Astrocyte (in vitro differentiated cells and primary cell): Measurements from ENCODE around the gene RPUSD3. TPM values are rescaled to one million over a fixed set of nuclear protein-coding genes. Genes with fewer than 3 reads are reported as not detected.
"Not testable (repeated sequence)": the region's sequence is repeated elsewhere in the genome, so short reads cannot be mapped to it uniquely, and the experiment has no call there.

ENCODE experiments used
- DNase-seq: peaks from one replicate; pipeline ENCODE4 v3.0.0-alpha.2; 2010; ENCODE audit warnings: low read depth
- FAIRE-seq: peaks from 2 replicates; lab custom pipeline; 2011; peaks lifted over from hg19 to GRCh38; lab: Jason Lieb, UNC
- H2AFZ ChIP-seq: 2 replicates; pipeline ENCODE4 v1.6.0; 2012; ENCODE audit warnings: low read depth, low read length, inconsistent platforms
- H3K27ac ChIP-seq: 2 replicates; pipeline ENCODE4 v1.5.1; 2011; ENCODE audit warnings: low read depth, low read length, inconsistent platforms
- H3K27me3 ChIP-seq: 2 replicates; pipeline ENCODE4 v1.6.0; 2011; ENCODE audit warnings: low read length, inconsistent platforms; ENCODE audit not compliant: insufficient read depth
- H3K36me3 ChIP-seq: 2 replicates; pipeline ENCODE4 v1.5.1; 2011; ENCODE audit warnings: low read length, inconsistent platforms; ENCODE audit not compliant: insufficient read depth
- H3K4me1 ChIP-seq: 2 replicates; pipeline ENCODE4 v1.5.1; 2011; ENCODE audit warnings: low read length, inconsistent platforms; ENCODE audit not compliant: insufficient read depth
- H3K4me2 ChIP-seq: 2 replicates; pipeline ENCODE4 v1.6.0; 2012; ENCODE audit warnings: low read length, inconsistent platforms
- H3K4me3 ChIP-seq: 2 replicates; pipeline ENCODE4 v1.5.1; 2011; ENCODE audit warnings: low read depth, mild to moderate bottlenecking, low read length, inconsistent platforms; ENCODE audit not compliant: insufficient read depth
- H3K79me2 ChIP-seq: 2 replicates; pipeline ENCODE4 v1.6.0; 2012; ENCODE audit warnings: mild to moderate bottlenecking, low read length, inconsistent platforms; ENCODE audit not compliant: insufficient read depth
- H3K9ac ChIP-seq: 2 replicates; pipeline ENCODE4 v1.6.0; 2012; ENCODE audit warnings: mild to moderate bottlenecking, low read length, inconsistent platforms
- H3K9me3 ChIP-seq: 2 replicates; pipeline ENCODE4 v1.5.1; 2012; ENCODE audit warnings: low read depth, mild to moderate bottlenecking, low read length, inconsistent platforms; ENCODE audit not compliant: insufficient read depth
- H4K20me1 ChIP-seq: 2 replicates; pipeline ENCODE4 v1.6.0; 2012; ENCODE audit warnings: low read length, inconsistent platforms; ENCODE audit not compliant: insufficient read depth
- H3K27ac Mint-ChIP-seq: one replicate; pipeline ENCODE4 v1.8.0; 2021; ENCODE audit warnings: mild to moderate bottlenecking, mixed read lengths; ENCODE audit not compliant: unreplicated experiment
- H3K27me3 Mint-ChIP-seq: one replicate; pipeline ENCODE4 v1.8.0; 2021; ENCODE audit warnings: low read depth, mixed read lengths; ENCODE audit not compliant: unreplicated experiment
- H3K36me3 Mint-ChIP-seq: one replicate; pipeline ENCODE4 v1.8.0; 2021; ENCODE audit warnings: low read depth, mixed read lengths; ENCODE audit not compliant: unreplicated experiment
- H3K4me1 Mint-ChIP-seq: one replicate; pipeline ENCODE4 v1.8.0; 2021; ENCODE audit warnings: low read depth, mixed read lengths; ENCODE audit not compliant: unreplicated experiment
- H3K4me3 Mint-ChIP-seq: one replicate; pipeline ENCODE4 v1.8.0; 2021; ENCODE audit warnings: mild to moderate bottlenecking, moderate library complexity, mixed read lengths; ENCODE audit not compliant: unreplicated experiment
- H3K9me3 Mint-ChIP-seq: one replicate; pipeline ENCODE4 v1.8.0; 2021; ENCODE audit warnings: mild to moderate bottlenecking, mixed read lengths; ENCODE audit not compliant: unreplicated experiment
- EZH2 ChIP-seq: IDR thresholded peaks from 2 replicates; pipeline ENCODE4 v1.6.1; 2012; ENCODE audit warnings: mild to moderate bottlenecking, low read length, inconsistent platforms; ENCODE audit not compliant: insufficient read depth
- total RNA-seq: library from RNA; stranded (reverse); gene quantifications from 2 replicates; pipeline ENCODE4 v1.2.1, GENCODE V29; 2021
- TF ChIP-seq, protein P1 (sequence below): IDR thresholded peaks from 2 replicates; pipeline ENCODE4 v1.5.1; 2011; ENCODE audit warnings: low read depth, mild to moderate bottlenecking, inconsistent platforms, low read length, moderate library complexity; ENCODE audit not compliant: insufficient read depth

The RPUSD3 gene
- total RNA-seq, 1 donor from 2014 or later: 35.4 TPM

DNA sequence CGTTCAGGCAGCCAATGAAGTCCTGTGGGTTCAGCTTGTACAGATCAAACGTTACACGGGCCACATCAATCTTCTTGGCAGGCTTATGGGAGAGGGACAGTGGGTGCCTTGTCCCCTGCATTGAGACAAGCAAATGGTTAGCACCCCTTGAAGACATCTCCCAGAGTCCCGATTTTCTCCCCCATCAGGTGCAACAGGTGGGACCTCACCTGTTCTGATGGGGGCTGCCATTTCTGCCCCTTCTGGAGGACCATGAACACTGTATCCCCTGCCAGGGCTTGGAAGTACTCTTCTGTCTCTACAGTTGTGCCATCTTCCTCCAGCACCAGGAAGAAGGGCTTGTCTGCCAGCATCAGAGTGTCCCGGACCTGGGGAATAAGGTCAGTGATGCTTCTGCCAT, 26.1 kb upstream of the RPUSD3 start:
- FAIRE-seq: no peak

DNA sequence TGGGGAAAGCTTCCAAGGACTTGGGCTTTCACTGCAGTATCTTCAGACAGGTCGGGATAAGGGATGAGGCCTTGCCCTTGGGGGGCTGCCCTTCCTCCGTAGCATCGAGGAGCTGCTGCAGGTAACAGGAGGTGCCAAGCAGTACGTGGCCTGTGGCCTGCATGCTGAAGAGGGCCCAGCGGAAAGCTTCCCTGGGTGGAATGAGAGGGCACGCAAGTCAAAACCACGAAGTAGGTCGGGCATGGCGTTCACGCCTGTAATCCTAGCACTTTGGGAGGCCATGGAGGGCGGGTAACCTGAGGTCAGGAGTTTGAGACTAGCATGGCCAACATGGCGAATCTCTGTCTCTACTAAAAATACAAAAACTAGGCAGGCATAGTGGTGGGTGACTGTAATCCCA, 23.3 kb upstream of the RPUSD3 start:
- Histone ChIP-seq H3K79me2 (no peaks in the 10 kb centered on the region), H2AFZ (no peak overlapping the region), H3K4me1 (peaks cover 16% of the 10 kb centered on the region), H3K27me3 (no peaks in the 10 kb centered on the region), H3K9ac (no peak overlapping the region), H3K9me3 (no peaks in the 10 kb centered on the region), H4K20me1 (no peaks in the 10 kb centered on the region), H3K4me2 (no peak overlapping the region), H3K4me3 (no peak overlapping the region), H3K27ac (no peak overlapping the region), H3K36me3 (no peaks in the 10 kb centered on the region)
- Mint-ChIP-seq H3K4me1 (peaks cover 7% of the 10 kb centered on the region), H3K27me3 (peaks cover 4% of the 10 kb centered on the region), H3K36me3 (no peaks in the 10 kb centered on the region), H3K27ac (no peak overlapping the region), H3K4me3 (no peak overlapping the region), H3K9me3 (no peaks in the 10 kb centered on the region)
- TF ChIP-seq, protein P1, sequence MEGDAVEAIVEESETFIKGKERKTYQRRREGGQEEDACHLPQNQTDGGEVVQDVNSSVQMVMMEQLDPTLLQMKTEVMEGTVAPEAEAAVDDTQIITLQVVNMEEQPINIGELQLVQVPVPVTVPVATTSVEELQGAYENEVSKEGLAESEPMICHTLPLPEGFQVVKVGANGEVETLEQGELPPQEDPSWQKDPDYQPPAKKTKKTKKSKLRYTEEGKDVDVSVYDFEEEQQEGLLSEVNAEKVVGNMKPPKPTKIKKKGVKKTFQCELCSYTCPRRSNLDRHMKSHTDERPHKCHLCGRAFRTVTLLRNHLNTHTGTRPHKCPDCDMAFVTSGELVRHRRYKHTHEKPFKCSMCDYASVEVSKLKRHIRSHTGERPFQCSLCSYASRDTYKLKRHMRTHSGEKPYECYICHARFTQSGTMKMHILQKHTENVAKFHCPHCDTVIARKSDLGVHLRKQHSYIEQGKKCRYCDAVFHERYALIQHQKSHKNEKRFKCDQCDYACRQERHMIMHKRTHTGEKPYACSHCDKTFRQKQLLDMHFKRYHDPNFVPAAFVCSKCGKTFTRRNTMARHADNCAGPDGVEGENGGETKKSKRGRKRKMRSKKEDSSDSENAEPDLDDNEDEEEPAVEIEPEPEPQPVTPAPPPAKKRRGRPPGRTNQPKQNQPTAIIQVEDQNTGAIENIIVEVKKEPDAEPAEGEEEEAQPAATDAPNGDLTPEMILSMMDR: no peak
- DNase-seq (no peak), FAIRE-seq (no peak)

More for the DNA sequence above, 26.1 kb upstream of the RPUSD3 start:
- H3K27ac Mint-ChIP-seq: no peak overlapping the region
- no peak overlapping the region for H3K4me2 ChIP-seq
- H3K9me3 Mint-ChIP-seq: no peaks in the 10 kb centered on the region
- no peak for DNase-seq
- no peak overlapping the region for H2AFZ ChIP-seq
- no peaks in the 10 kb centered on the region for H4K20me1 ChIP-seq
- no peak overlapping the region for H3K4me3 Mint-ChIP-seq
- peaks cover 8% of the 10 kb centered on the region for H3K4me1 ChIP-seq
- no peaks in the 10 kb centered on the region for H3K9me3 ChIP-seq
- no peak overlapping the region for H3K27ac ChIP-seq
- H3K27me3 Mint-ChIP-seq: peaks cover 3% of the 10 kb centered on the region
- no peaks in the 10 kb centered on the region for H3K36me3 ChIP-seq
- H3K9ac ChIP-seq: no peak overlapping the region
- no peak for TF ChIP-seq EZH2
- TF ChIP-seq, protein P1: no peak
- no peaks in the 10 kb centered on the region for H3K79me2 ChIP-seq
- H3K4me3 ChIP-seq: no peak overlapping the region
- H3K27me3 ChIP-seq: no peaks in the 10 kb centered on the region
- no peaks in the 10 kb centered on the region for H3K36me3 Mint-ChIP-seq
- H3K4me1 Mint-ChIP-seq: no peaks in the 10 kb centered on the region

DNA sequence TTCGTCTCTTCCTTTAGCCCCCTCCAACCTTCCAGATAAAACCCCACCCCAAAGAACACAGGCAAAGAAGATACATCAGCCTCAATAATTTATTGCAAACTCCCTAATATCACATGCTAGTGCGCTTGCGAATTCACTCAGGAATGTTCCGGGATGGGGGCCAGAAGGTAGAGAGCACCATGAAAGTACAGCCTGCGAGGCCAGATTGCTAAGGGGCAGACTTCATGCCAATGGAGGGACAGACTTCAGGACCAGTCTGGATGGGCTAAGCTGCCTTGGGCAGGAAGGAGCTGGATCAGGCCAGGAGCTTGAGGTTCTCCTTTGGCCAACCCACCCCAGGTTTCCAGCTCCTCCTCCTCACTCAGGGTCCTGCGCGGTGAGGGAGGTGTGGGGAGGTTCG, 22.8 kb upstream of the RPUSD3 start:
- Histone ChIP-seq H3K4me3 (no peak overlapping the region), H3K9me3 (no peaks in the 10 kb centered on the region), H3K9ac (no peak overlapping the region), H4K20me1 (no peaks in the 10 kb centered on the region), H3K4me2 (no peak overlapping the region), H3K36me3 (no peaks in the 10 kb centered on the region), H3K4me1 (peaks cover 14% of the 10 kb centered on the region), H3K79me2 (no peaks in the 10 kb centered on the region), H3K27me3 (no peaks in the 10 kb centered on the region), H3K27ac (no peak overlapping the region), H2AFZ (no peak overlapping the region)
- Mint-ChIP-seq H3K27me3 (peaks cover 7% of the 10 kb centered on the region), H3K9me3 (no peaks in the 10 kb centered on the region), H3K36me3 (no peaks in the 10 kb centered on the region), H3K4me3 (no peak overlapping the region), H3K4me1 (peaks cover 7% of the 10 kb centered on the region), H3K27ac (no peak overlapping the region)
- DNase-seq (peak; percentile 27), FAIRE-seq (no peak)
- TF ChIP-seq EZH2: no peak
- TF ChIP-seq, protein P1: no peak

GRCh38 chr3:9865125-9865637, 21.4 kb upstream of the RPUSD3 start:
- not testable (repeated sequence) for H3K36me3 ChIP-seq, H3K9me3 ChIP-seq, H3K4me3 ChIP-seq, FAIRE-seq, H3K27me3 ChIP-seq, H3K4me1 ChIP-seq, H2AFZ ChIP-seq, H4K20me1 ChIP-seq, DNase-seq, H3K9me3 Mint-ChIP-seq, H3K36me3 Mint-ChIP-seq, H3K27me3 Mint-ChIP-seq, H3K4me2 ChIP-seq, H3K27ac Mint-ChIP-seq, H3K4me1 Mint-ChIP-seq, H3K27ac ChIP-seq, H3K4me3 Mint-ChIP-seq, H3K9ac ChIP-seq, H3K79me2 ChIP-seq
